A673 (cell line): Measurements from ENCODE around the gene DHDH.

Source experiments
- CTCF ChIP-seq: fragments of 300-800, 200-600 bp; sonication (generic); conservative IDR thresholded peaks from 2 replicates; pipeline ENCODE4 v1.5.1; 2017; ENCODE audit warnings: low read depth, mild to moderate bottlenecking, antibody characterized with exemption, low read length, moderate library complexity, mixed read lengths
- EZH2 ChIP-seq: fragments of 200-600 bp; sonication (generic); IDR thresholded peaks from 2 replicates; pipeline ENCODE4 v1.6.1; 2017; ENCODE audit warnings: borderline replicate concordance, low read depth, mild to moderate bottlenecking, mixed read lengths, antibody characterized with exemption, low read length; ENCODE audit not compliant: poor library complexity, severe bottlenecking

- no peak for TF ChIP-seq CTCF
- TF ChIP-seq EZH2, result no peak
Observed at GRCh38 chr19:48965040-48965805, 31.7 kb downstream of the DHDH start, which contains the start of gene FTL.
